ENCODE data around the gene TCF3.

GRCh38 chr19:1631557-1632100 lies 20.8 kb downstream of the TCF3 start:
- TF ChIP-seq MAX (IDR thresholded peaks at IDR 0.05): no peak
- TF ChIP-seq EP300 (IDR thresholded peaks at IDR 0.05; ENCODE audit: borderline replicate concordance): no peak
- TF ChIP-seq FOXM1 (IDR thresholded peaks at IDR 0.05; ENCODE audit: borderline replicate concordance, low read depth): no peak
- TF ChIP-seq REST (IDR thresholded peaks at IDR 0.05; ENCODE audit: low read depth): no peak

Data from Ishikawa (cell line).